ENCODE data around the gene GRAMD4. TPM values are rescaled to one million over a fixed set of nuclear protein-coding genes. Genes with fewer than 3 reads are reported as not detected.

GRAMD4 gene
- total RNA-seq, 1 experiment from 2014 or later, result 18.4 TPM

DNA sequence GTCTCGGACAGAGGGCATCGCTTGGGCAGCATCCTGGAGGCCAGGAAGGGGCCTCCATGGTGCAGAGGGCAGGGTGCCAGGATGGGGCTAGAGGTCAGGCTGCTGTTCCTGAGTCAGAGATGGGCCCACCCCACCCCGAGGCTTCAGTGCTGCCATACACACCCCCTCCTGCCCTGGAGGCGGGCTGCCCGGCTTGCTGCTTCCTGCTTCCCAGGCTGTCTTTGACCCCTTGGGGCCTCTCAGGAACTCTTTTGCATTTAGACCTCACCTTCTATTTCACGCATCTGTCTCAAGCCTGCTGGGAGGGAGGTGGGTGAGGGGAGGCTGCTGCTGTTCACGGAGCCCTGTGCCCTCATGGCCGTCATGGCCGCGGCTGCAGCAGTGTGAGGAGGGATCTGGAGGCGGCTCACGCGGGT, 6.6 kb upstream of the GRAMD4 start:
- Histone ChIP-seq H3K4me3 (ENCODE audit: low read depth, low read length, poor library complexity, severe bottlenecking) (no peak overlapping the region), H3K9me3 (ENCODE audit: low read depth, low read length, poor library complexity, severe bottlenecking) (no peaks in the 10 kb centered on the region), H3K36me3 (ENCODE audit: insufficient read depth, low read length, poor library complexity, severe bottlenecking) (no peaks in the 10 kb centered on the region), H3K4me1 (ENCODE audit: insufficient read depth, low read length, poor library complexity, severe bottlenecking) (no peaks in the 10 kb centered on the region), H3K27ac (ENCODE audit: low read depth, low read length, poor library complexity, severe bottlenecking) (no peak overlapping the region), H3K27me3 (replicated peaks; ENCODE audit: insufficient read depth, low read depth, low read length, poor library complexity) (no peaks in the 10 kb centered on the region)
- TF ChIP-seq EZH2 (IDR thresholded peaks at IDR 0.05; ENCODE audit: borderline replicate concordance, low read depth, low read length, poor library complexity, severe bottlenecking), result no peak
- TF ChIP-seq, protein P1, sequence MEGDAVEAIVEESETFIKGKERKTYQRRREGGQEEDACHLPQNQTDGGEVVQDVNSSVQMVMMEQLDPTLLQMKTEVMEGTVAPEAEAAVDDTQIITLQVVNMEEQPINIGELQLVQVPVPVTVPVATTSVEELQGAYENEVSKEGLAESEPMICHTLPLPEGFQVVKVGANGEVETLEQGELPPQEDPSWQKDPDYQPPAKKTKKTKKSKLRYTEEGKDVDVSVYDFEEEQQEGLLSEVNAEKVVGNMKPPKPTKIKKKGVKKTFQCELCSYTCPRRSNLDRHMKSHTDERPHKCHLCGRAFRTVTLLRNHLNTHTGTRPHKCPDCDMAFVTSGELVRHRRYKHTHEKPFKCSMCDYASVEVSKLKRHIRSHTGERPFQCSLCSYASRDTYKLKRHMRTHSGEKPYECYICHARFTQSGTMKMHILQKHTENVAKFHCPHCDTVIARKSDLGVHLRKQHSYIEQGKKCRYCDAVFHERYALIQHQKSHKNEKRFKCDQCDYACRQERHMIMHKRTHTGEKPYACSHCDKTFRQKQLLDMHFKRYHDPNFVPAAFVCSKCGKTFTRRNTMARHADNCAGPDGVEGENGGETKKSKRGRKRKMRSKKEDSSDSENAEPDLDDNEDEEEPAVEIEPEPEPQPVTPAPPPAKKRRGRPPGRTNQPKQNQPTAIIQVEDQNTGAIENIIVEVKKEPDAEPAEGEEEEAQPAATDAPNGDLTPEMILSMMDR (conservative IDR thresholded peaks at IDR 0.05; ENCODE audit: low read depth, low read length), result no peak
- no TSS peak for BruUV-seq (replicated peaks)
- ChIA-PET CTCF (no interaction called here), POLR2A (ENCODE audit: low non-redundant PET) (no interaction called here)
- DNase-seq (ENCODE audit: low spot score), result no peak
- intact Hi-C loops (cut with micrococcal nuclease; ENCODE audit: unreplicated experiment), result no loop called here

DNA sequence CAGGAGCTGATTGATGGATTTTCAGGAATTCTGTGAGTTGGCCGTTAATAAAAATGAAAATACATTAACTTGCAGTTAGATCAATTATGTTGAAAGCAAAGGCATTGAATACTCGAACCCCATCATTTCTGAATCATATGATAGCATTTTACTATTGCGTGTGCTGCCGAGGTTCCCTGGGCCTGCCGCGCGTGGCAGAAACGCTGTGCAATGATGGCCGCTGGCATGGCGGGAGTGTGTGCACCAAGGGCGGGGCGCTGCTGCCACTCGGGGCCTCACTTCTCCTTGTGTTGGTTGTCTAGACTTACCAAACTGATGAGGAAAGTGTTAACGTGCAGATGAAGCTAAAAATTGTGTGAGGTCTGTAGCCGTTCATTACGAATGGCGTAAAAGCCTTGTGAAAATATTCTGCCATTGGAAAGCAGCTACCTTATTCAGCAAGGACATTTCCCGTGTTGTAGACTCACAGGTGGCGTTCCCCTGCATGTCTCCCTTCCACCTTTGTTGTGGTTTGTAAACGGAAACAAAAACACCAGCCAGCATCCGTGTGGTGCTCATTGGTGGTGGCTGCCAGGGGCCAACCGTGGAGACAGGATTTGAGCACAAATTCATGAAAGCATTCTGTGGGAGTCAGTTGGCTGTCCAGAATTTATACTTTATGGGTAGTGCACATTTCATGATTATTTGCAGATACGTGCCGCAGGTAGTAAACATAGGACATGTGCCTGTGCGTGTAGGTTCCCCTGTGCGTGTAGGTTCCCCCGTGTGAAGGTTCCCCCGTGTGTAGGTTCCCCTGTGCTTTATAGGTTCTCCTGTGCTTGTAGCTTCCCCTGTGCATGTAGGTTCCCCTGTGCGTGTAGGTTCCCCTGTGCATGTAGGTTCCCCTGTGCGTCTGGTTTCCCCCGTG, 5.9 kb upstream of the GRAMD4 start:
- Histone ChIP-seq H3K27ac (ENCODE audit: low read depth, low read length, poor library complexity, severe bottlenecking) (no peak overlapping the region), H3K9me3 (ENCODE audit: low read depth, low read length, poor library complexity, severe bottlenecking) (no peaks in the 10 kb centered on the region), H3K36me3 (ENCODE audit: insufficient read depth, low read length, poor library complexity, severe bottlenecking) (no peaks in the 10 kb centered on the region), H3K4me3 (ENCODE audit: low read depth, low read length, poor library complexity, severe bottlenecking) (no peak overlapping the region), H3K27me3 (replicated peaks; ENCODE audit: insufficient read depth, low read depth, low read length, poor library complexity) (no peaks in the 10 kb centered on the region), H3K4me1 (ENCODE audit: insufficient read depth, low read length, poor library complexity, severe bottlenecking) (peaks cover 6% of the 10 kb centered on the region)
- CTCF ChIA-PET, result no interaction called here
- intact Hi-C loops (cut with micrococcal nuclease; ENCODE audit: unreplicated experiment), result no loop called here
- TF ChIP-seq, protein P1 (conservative IDR thresholded peaks at IDR 0.05; ENCODE audit: low read depth, low read length), result no peak
- TF ChIP-seq EZH2 (IDR thresholded peaks at IDR 0.05; ENCODE audit: borderline replicate concordance, low read depth, low read length, poor library complexity, severe bottlenecking), result no peak
- no peak for DNase-seq (ENCODE audit: low spot score)
- BruUV-seq (replicated peaks), result no TSS peak
- POLR2A ChIA-PET (ENCODE audit: low non-redundant PET), result no interaction called here

DNA sequence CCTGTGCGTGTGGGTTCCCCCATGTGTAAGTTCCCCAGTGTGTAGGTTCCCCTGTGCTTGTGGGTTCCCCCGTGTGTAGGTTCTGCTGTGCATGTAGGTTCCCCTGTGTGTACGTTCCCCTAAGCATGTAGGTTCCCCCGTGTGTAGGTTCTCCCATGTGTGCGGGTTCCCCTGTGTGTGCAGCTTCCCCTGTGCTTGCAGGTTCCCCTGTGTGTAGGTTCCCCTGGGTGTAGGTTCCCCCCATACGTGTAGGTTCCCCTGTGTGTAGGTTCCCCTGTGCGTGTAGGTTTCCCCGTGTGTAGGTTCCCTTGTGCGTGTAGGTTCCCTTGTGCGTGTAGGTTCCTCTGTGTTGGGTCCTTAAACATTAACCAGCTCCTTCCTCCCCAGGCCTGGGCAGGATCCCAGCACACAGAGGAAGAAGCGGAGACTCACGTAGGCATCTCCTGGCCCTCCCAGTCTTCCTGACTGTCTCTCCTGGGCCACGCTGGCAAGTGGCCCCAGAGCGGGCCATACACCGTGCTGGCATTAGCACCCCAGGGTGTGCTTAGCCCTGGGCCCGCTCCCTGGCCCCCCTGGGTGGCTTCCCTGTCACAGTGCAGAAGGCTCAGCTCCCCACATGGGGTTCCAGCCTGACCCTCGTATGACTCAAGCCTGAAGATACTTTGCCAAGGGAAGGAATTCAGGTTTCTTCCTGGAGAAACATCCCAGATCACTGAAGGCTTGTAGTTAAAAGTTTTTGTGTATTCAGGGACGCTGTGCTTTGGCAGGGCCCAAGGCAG, 2.8 kb upstream of the GRAMD4 start:
- BruUV-seq (replicated peaks), result no TSS peak
- Histone ChIP-seq H3K4me3 (ENCODE audit: low read depth, low read length, poor library complexity, severe bottlenecking) (no peak overlapping the region), H3K36me3 (ENCODE audit: insufficient read depth, low read length, poor library complexity, severe bottlenecking) (no peaks in the 10 kb centered on the region), H3K27me3 (replicated peaks; ENCODE audit: insufficient read depth, low read depth, low read length, poor library complexity) (no peaks in the 10 kb centered on the region), H3K4me1 (ENCODE audit: insufficient read depth, low read length, poor library complexity, severe bottlenecking) (peaks cover 17% of the 10 kb centered on the region), H3K27ac (ENCODE audit: low read depth, low read length, poor library complexity, severe bottlenecking) (no peak overlapping the region), H3K9me3 (ENCODE audit: low read depth, low read length, poor library complexity, severe bottlenecking) (no peaks in the 10 kb centered on the region)
- no peak for TF ChIP-seq EZH2 (IDR thresholded peaks at IDR 0.05; ENCODE audit: borderline replicate concordance, low read depth, low read length, poor library complexity, severe bottlenecking)
- TF ChIP-seq, protein P1 (conservative IDR thresholded peaks at IDR 0.05; ENCODE audit: low read depth, low read length), result no peak
- ChIA-PET POLR2A (ENCODE audit: low non-redundant PET) (no interaction called here), CTCF (no interaction called here)
- no peak for DNase-seq (ENCODE audit: low spot score)
- intact Hi-C loops (cut with micrococcal nuclease; ENCODE audit: unreplicated experiment), result no loop called here
